ENCODE results near the gene NEK4. TPM values are rescaled to one million over a fixed set of nuclear protein-coding genes. Genes with fewer than 3 reads are reported as not detected.
A peak's percentile ranks its signal among the peaks of the same experiment; 100 is the strongest.

The NEK4 gene
- total and polyA plus RNA-seq, 2 experiments from 2014 or later: 12.4 to 14.7 TPM

DNA sequence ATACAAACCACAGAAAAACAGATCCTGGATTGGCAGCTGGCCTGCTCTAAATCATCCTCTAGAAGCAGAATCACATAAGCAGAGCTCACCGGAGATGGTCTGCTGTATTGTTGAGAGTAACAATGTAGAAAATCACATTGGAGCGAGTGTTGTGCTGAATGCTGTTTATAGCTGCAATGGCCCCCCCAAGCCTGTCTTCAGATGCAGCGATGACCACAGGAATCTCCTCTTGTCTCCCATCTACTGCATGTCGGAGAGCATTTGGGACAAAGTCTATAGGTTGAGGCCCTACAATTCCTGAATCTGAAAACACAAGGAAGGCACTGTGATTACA is 73.1 kb downstream of the NEK4 start:
- peaks cover 54% of the 10 kb centered on the region for H3K36me3 ChIP-seq
- TF ChIP-seq, protein P1, sequence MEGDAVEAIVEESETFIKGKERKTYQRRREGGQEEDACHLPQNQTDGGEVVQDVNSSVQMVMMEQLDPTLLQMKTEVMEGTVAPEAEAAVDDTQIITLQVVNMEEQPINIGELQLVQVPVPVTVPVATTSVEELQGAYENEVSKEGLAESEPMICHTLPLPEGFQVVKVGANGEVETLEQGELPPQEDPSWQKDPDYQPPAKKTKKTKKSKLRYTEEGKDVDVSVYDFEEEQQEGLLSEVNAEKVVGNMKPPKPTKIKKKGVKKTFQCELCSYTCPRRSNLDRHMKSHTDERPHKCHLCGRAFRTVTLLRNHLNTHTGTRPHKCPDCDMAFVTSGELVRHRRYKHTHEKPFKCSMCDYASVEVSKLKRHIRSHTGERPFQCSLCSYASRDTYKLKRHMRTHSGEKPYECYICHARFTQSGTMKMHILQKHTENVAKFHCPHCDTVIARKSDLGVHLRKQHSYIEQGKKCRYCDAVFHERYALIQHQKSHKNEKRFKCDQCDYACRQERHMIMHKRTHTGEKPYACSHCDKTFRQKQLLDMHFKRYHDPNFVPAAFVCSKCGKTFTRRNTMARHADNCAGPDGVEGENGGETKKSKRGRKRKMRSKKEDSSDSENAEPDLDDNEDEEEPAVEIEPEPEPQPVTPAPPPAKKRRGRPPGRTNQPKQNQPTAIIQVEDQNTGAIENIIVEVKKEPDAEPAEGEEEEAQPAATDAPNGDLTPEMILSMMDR (IDR thresholded peaks at IDR 0.05; ENCODE audit: low read depth, low read length): no peak
- H3K27ac ChIP-seq: no peak overlapping the region

DNA sequence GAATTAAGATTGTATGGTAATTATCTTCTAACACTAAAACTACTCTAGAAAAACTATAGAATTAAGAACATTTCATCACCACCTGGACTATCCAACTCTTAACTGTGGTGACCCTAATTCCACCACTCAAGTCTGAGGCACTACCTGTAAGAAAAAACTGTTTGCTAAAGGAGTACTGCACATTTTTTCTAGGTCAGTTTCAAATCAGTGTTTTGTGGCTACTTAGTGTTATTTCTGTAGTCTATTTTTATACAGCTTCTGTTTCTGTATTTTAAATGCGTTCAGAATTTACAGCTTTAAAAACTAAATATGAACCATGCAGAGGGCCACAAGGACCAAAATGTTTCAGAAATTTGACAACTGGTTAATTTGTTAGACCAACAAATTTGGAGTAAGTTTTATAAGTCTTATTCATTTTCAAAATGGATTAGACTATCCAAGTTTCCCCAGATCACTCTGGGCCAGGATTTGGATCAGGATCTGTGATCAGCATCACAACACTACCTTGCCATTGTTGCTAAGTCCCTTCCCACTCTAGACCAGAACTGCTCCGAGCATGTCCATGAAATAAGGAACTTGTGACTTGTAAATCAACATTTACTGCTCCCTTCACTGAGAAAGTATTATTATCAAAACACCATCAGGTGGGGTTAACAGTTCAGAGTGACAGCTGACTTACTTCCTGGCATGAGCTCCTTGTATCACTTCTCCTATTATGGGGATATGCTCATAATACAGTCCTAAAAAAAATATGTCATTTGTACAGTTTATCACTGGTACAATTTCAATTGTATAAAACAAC is 73.7 kb downstream of the NEK4 start:
- Histone ChIP-seq H3K27ac (no peak overlapping the region), H3K27me3 (no peaks in the 10 kb centered on the region), H3K36me3 (peaks cover 58% of the 10 kb centered on the region), H3K4me3 (no peak overlapping the region), H3K4me1 (ENCODE audit: low read depth) (no peaks in the 10 kb centered on the region), H3K9me3 (ENCODE audit: low read depth) (no peaks in the 10 kb centered on the region)
- TF ChIP-seq, protein P1 (IDR thresholded peaks at IDR 0.05; ENCODE audit: low read depth, low read length): no peak
- DNase-seq (ENCODE audit: low read depth in 1 of 2, low spot score in 1 of 2): no peak

More for the DNA sequence above, 73.1 kb downstream of the NEK4 start:
- Histone ChIP-seq H3K9me3 (ENCODE audit: low read depth) (no peaks in the 10 kb centered on the region), H3K4me1 (ENCODE audit: low read depth) (no peaks in the 10 kb centered on the region), H3K4me3 (no peak overlapping the region), H3K27me3 (no peaks in the 10 kb centered on the region)
- no peak for DNase-seq (ENCODE audit: low read depth in 1 of 2, low spot score in 1 of 2)

DNA sequence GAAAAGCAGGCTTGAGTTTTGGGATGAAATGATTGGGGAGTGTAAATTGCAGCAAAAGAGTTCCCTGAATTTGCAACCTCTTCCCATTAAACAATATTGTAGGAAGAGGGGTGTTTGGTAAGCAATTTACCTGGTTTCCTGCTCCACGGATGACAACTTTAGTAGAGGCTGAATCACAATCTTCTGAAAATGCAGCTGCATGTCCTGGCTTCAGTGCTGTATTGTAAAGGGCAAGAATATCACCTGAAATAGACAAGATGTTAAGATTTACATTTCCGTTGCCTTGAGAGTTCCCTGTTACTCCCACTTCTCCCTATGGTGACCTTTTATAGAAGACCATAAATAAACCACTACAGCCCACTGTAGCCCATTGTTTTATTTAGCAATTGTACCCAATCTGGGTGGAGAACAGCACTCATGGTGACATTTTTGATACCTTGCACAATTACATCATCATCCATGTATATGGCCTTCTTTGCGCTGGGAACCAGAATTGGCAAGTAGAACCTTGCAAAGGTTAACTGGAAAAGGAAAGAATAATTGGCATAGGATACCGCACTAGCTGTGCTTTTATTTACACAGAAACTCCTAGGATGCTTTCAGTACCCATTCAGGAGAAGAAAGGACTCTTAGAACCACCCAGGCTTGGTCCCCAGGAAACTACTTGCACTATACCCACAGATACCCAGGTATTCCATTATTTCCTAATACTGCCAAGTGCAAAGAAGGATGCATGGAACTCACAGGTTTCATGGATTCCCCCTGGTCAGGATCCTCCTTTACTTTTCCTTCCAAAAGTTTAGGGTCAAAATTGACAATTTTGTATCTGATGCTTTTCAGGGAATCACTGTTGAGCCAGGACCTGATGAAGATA is 74.7 kb downstream of the NEK4 start:
- peaks cover 67% of the 10 kb centered on the region for H3K36me3 ChIP-seq
- no peak overlapping the region for H3K4me3 ChIP-seq
- H3K27me3 ChIP-seq: no peaks in the 10 kb centered on the region
- H3K9me3 ChIP-seq (ENCODE audit: low read depth): no peaks in the 10 kb centered on the region
- no peak for DNase-seq (ENCODE audit: low read depth in 1 of 2, low spot score in 1 of 2)
- H3K27ac ChIP-seq: peak overlapping the region; percentile 34
- TF ChIP-seq, protein P1 (IDR thresholded peaks at IDR 0.05; ENCODE audit: low read depth, low read length): no peak
- H3K4me1 ChIP-seq (ENCODE audit: low read depth): no peaks in the 10 kb centered on the region

DNA sequence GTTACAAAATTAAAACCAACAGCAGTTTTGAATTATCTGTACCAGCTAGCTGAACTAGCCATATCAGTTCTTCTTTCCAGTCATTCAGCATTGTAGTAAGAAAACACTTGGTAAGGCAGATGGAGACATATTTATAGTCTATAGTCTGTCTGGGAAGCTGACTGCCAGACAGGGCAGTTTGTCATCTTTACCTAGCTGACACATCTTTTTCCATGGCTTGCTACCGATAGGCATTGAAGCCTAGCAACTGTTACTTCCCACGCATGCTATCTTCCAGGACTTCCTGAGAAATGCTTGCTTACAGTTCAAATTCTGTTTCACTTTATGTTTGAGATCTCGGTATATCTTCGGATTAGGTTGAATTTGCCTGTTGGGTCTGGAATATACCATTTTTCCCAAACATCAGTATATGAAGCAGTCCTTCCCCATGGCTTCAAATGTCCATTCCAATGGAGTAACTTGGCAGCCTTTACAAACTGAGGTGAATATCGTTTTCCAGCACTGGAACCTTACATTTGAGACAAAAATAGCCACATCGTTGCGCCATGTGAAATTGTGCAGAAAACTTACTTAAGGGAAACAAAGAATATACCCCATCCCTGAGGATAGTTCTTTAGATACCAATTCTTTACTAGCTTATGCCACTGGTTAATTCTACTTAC is 76.1 kb downstream of the NEK4 start:
- Histone ChIP-seq H3K36me3 (peaks cover 79% of the 10 kb centered on the region), H3K27ac (peak overlapping the region; percentile 43), H3K4me3 (no peak overlapping the region), H3K9me3 (ENCODE audit: low read depth) (no peaks in the 10 kb centered on the region), H3K27me3 (no peaks in the 10 kb centered on the region), H3K4me1 (ENCODE audit: low read depth) (no peaks in the 10 kb centered on the region)
- DNase-seq (ENCODE audit: low read depth in 1 of 2, low spot score in 1 of 2): no peak
- TF ChIP-seq, protein P1 (IDR thresholded peaks at IDR 0.05; ENCODE audit: low read depth, low read length): no peak

DNA sequence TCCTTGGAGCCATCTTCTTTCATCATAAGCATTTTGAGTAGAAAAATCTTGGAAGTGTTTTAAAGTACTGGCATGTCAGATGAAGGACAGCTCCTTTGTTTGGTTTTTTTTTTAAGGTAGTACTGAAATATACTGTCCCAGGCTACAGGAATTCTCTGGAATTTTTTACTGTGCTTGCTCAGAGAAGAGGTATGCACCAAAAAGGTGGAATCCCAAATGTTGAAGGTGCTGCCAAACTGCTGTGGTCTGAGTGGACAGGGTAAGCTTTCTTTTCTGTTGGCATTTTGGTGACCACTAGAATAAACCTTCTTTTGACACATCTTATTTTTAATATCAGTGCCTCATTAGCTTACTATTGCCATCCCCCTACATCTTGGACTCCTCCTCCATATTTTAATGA is 77.7 kb downstream of the NEK4 start:
- Histone ChIP-seq H3K27me3 (no peaks in the 10 kb centered on the region), H3K9me3 (ENCODE audit: low read depth) (no peaks in the 10 kb centered on the region), H3K4me1 (ENCODE audit: low read depth) (no peaks in the 10 kb centered on the region), H3K36me3 (peaks cover 92% of the 10 kb centered on the region), H3K4me3 (no peak overlapping the region), H3K27ac (no peak overlapping the region)
- DNase-seq (ENCODE audit: low read depth in 1 of 2, low spot score in 1 of 2): no peak
- TF ChIP-seq, protein P1 (IDR thresholded peaks at IDR 0.05; ENCODE audit: low read depth, low read length): no peak

All from cardiac muscle cell (in vitro differentiated cells and primary cell).